Hematopoietic multipotent progenitor cell treated with erythropoietin and hydrocortisone succinate and interleukin-3 and kit ligand, for 6 days (in vitro differentiated cells): ENCODE measurements around the gene VWF.

Experiments
- DNase-seq: peaks from one replicate; pipeline ENCODE4 v3.0.0-alpha.2; 2015

VWF gene

GRCh38 chr12:5976711-5977110, 147.8 kb downstream of the VWF start:
- DNase-seq = no peak

GRCh38 chr12:5976196-5976595, 148.3 kb downstream of the VWF start:
- DNase-seq = no peak

DNA sequence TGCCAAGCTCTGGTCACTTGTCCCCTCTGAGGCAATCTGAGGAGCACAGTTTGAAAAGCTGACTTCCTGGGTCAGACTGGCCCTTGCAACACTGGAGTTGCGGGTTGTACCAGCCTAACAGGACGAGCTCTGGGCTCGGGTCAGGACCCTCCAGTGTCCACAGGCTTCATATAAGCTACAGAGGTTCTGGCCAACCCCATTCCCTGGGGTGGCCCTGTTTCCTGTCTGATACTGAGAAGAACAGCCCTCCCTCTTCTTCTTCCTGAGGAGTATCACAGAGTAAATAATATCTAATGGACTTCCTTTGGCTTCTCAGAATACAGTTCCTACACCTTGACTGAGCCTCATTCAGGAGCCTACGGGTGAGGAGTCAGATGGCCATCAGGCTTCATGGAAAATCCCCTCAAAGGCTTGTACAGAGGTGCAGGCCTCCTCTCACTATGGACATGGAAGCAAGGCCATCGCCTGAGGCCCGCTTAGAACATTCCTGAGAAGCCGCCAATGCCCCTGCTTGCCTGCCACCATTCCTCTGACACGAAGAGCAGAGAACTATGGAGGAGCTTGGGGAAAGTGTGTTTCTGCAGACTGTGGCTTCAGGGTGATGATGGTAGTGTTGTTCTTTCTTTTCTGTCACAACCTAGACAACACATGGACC, 150.9 kb downstream of the VWF start:
- no peak for DNase-seq

GRCh38 chr12:5972387-5972786, 152.1 kb downstream of the VWF start:
- DNase-seq = no peak

GRCh38 chr12:5971194-5971850, 153.1 kb downstream of the VWF start:
- no peak for DNase-seq

DNA sequence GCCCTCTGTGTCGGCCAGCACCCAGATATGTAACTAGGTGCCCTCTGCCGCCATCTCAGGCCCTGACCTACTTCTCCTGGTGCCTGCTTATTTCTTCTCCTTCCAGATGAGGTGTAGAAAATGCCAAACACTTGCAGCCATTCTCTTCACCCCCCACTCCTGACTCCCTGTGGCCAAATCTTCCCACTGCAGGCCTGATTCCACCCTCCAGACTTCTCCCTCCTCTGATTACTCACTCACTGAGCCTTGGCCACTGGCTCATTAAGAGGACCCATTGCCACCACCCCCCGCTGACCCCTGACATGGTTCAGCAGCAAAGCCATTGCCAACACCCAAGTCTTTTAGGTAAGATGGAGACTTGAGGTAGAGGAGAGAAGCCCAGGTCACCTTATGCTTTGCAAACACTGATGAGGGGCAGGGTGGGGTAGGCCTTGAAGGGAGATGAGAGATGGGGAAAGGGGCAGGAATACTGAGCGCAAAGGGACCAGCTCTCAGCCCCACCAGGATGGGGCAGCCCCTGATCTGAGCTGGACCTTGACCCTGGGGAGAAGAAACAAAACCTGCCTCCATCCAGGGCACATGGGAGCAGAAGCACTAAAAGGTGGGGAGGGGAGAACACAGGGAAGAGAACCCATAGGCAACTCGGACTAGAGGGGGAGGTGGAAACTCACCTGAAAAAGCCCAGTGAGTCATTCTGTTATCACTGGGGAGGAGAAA, 154.3 kb downstream of the VWF start:
- DNase-seq = no peak

- DNase-seq = no peak
Measured at GRCh38 chr12:5969156-5969973, 155.1 kb downstream of the VWF start.

- DNase-seq = no peak
Measured at GRCh38 chr12:5967645-5968415, 156.6 kb downstream of the VWF start.

- no peak for DNase-seq
Measured at GRCh38 chr12:5966486-5967095, 157.9 kb downstream of the VWF start.

DNA sequence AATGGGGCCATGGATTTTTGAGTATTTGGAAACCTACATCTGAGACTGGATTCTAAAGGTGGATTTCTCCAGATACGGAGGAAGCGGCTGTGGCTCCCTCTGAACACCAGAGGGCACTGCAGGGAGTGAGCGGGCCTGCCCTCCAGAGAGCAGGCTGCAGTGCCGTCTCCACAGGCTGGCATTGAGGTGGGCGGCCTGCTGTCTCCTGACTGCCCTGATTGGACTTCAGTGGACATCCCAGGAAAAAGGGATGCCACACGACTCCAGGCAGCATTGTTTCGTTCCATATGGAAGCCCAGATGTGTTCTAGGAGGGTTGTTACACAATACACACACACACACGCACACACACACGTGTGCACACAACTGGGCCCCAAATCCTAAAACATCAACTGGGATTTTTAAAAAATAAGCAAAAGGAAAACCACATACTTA, 158.5 kb downstream of the VWF start:
- peak; percentile 76 for DNase-seq

DNA sequence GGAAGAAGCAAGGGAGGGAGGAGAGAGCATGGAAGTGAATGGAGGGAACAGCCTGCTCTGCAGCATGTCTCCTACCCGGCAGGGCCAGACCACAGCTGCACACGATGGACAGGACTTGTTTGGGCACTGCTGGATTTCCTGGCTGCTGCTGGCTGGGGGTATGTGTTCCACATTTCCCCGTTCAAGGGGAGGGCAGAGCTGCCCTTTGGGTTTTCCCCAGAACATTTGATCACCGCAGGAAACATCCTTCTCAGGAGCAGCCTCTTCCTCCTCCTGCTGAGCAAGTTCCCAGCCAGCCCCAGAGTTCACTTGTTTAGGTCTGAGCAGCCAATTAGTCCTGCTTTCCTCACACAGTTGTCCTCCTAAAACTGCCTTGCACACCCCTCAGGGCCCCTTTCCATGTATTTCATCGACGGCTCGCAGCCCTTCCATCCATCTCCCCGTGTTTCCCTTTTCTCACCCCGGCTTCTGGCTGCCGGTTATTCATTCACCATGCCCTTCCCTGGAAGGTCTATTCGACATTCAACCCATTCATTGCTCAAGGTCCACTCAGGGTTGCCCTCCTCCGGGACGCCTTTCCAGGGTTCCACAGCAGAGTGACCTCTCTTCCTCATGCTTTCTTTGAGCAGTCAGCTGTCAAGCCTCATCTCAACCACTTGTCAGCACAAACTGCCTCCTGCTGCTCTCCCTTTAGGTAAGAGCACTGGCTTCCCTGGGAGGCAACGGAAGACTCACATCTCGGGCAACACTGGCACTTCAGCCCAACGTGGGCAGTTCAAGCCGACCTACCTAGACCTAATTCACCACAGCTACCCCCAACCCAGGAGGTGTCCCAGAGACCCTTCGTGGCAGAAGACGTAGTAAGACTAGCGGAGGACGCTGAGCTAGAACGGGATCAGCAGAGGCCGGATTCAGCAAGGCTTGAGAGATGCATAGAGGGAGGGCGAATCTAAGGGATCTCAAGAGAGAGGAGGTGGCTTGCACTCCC, 159.3 kb downstream of the VWF start:
- no peak for DNase-seq

DNA sequence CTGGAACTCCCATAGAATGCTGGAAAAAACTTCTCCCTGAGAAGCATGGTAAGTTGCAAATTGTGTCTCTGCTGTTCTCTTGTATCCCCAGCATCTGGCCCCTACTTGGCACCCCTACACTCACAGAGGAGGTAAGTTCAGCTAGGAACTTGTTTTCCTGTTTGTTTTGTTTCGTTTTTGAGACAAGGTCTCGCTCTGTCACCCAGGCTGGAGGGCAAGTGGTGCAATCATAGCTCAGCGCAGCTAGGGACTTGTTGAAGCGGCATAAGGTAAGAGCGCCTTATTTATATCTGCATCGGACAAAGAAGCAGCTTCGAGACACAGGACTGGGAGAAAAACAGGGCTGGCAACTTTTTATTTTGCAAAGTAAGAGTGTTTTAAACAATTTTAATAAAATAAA, 161.0 kb downstream of the VWF start:
- DNase-seq = no peak

- DNase-seq = no peak
Measured at GRCh38 chr12:5960783-5961182, 163.7 kb downstream of the VWF start.

GRCh38 chr12:5956987-5957386, 167.5 kb downstream of the VWF start:
- DNase-seq = no peak

DNA sequence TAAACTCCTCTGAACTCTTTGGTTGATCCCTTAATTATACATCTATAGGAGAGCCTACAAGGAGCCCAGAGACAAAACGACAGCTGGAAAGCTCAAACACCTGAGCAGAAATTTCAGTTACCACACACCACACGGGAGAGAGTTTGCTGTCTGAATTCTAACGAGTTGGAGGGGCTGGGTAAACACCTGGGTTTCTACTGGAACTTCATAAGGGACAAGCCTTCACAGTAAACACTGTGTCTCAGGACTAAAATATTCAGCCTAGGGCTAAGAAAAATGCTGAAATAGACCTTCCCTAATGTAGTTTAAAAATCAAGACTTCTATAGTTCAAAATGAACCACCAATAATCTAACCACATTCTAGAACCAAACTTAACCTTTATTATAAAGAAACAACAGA, 169.8 kb downstream of the VWF start:
- DNase-seq = no peak

DNA sequence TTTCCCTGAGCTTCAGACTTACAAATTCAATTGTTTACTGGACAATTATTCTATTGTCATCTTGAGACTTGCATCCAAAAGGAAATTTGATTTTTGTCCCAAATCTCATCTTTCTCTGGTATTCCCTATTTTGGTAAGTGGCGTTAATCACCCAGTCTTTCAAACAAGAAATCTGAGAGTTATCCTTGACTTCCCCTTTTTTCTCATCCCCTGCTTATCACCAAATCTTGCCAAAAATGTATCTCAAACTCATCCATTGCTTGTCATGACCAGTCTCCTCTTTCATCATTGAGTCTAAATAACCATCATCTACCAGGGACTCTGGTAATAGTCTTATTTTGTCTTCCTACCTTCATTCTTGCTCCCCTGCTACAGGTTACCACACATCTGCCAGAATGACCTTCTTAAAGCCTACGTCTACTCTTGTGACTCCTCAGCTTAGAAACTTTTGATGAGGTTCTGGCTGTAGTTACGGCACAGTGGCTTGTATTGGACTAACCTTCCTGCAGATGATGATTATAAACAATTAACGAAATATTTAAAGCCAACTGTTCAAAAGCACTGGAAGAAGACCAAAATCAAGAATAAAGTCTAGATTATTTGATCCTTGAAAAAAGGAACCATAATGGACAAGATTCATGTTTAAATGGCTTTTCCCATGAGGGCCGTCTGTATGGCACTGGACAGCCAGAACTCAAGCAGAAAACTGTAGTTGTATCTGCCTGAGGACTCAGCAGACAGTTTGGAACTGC, 170.5 kb downstream of the VWF start:
- no peak for DNase-seq

- DNase-seq = no peak
Measured at GRCh38 chr12:5952031-5952430, 172.4 kb downstream of the VWF start.

DNA sequence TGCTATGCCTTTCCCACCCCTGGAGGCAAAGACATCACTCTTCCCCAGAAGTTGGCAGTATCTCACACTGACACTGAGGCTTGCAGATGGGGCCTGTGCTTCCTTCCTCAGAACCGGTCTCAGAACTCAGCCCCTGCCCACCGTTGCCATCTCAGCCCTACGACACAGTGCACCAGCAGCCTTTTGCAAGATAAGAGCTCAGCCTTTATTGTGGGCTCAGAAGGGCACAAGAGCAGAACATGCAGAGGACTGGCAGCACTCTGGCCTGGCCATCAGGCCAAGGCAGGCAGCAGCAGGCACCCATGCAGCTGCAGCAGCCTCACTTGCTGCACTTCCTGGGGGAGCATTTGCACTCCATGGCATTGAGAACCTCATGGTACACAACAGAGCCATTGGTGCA, 175.8 kb downstream of the VWF start:
- no peak for DNase-seq

- DNase-seq = no peak
Measured at GRCh38 chr12:5947006-5947405, 177.5 kb downstream of the VWF start.

DNA sequence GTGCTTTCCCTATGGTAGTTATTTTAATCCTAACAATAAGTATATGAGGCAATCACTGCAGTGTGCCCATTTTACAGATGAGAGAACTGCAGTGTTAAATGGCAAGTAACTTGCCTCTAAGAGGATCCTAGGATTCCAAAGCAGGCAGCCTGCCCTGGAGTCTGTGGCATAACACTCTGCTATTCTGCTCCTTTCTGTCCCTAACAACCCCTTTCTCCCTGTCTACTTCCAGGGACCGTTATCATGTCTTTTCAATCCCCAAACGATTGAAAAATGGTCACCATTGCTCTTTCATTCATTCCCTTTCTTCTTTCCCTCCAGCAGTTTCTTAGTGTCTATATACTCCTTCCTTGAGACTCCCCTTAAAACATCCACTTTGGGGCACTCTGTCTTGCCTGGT, 178.1 kb downstream of the VWF start:
- no peak for DNase-seq
